ENCODE measurements around the gene UHMK1.
A peak's percentile ranks its signal among the peaks of the same experiment; 100 is the strongest.
"Not testable (repeated sequence)": the region's sequence is repeated elsewhere in the genome, so short reads cannot be mapped to it uniquely, and the experiment has no call there.

Gene UHMK1, protein sequence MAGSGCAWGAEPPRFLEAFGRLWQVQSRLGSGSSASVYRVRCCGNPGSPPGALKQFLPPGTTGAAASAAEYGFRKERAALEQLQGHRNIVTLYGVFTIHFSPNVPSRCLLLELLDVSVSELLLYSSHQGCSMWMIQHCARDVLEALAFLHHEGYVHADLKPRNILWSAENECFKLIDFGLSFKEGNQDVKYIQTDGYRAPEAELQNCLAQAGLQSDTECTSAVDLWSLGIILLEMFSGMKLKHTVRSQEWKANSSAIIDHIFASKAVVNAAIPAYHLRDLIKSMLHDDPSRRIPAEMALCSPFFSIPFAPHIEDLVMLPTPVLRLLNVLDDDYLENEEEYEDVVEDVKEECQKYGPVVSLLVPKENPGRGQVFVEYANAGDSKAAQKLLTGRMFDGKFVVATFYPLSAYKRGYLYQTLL

DNA sequence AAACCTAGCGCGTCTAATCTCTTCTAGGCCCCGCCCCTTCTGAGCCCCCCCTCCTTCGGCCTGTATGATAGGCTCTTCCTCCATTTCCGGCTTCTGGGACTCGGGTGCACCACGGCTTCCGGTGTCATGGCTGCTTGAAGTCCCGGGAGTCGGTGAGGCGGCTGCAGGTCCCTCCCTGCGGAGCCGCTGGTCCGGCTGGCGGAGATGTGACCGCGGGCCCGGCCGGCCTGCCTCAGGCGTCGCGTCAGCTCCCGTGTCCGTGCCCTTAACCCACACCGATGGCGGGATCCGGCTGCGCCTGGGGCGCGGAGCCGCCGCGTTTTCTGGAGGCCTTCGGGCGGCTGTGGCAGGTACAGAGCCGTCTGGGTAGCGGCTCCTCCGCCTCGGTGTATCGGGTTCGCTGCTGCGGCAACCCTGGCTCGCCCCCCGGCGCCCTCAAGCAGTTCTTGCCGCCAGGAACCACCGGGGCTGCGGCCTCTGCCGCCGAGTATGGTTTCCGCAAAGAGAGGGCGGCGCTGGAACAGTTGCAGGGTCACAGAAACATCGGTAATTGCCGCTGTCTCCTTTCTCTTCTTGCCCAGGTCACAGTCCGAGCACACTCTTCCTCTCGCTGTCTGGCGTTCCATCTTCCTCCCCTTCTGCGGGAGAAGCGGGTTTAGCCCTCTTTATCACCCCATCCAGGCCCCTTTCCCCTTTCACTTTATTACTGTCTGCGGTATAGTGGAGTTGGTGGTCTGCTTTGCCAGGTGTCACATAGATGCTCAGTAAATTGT lies at the start of gene UHMK1:
Gene UHMK1 (plus strand): TSS at position 96 of the 773 bp plus-strand sequence. CDS start 183 bp downstream, at position 279.
- peak; percentile 96 for DNase-seq

DNA sequence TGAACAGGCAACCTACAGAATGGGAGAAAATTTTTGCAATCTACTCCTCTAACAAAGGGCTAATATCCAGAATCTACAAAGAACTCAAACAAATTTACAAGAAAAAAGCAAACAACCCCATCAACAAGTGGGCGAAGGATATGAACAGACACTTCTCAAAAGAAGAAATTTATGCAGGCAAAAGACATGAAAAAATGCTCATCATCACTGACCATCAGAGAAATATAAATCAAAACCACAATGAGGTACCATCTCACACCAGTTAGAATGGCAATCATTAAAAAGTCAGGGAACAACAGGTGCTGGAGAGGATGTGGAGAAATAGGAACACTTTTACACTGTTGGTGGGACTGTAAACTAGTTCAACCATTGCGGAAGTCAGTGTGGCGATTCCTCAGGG lies 43.3 kb upstream of the UHMK1 start:
- not testable (repeated sequence) for DNase-seq

DNA sequence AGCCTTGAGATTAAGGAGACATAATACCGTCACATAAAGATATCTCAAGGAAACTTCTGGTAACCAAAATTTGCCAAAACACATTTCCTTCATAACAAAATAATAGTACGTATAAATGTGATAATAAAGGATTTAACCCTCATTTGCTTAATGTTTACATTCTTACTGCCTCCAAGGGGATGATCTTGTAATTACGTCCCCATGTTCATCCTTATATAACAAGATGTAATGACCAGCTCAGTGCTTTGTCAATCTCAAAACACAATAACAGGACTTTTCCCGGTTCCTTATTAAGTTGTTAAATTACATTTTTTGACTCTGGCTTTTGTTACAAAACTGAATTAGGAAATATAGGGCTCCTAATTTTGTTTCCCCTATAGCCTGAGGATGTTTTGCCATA lies 41.3 kb upstream of the UHMK1 start:
- no peak for DNase-seq

DNA sequence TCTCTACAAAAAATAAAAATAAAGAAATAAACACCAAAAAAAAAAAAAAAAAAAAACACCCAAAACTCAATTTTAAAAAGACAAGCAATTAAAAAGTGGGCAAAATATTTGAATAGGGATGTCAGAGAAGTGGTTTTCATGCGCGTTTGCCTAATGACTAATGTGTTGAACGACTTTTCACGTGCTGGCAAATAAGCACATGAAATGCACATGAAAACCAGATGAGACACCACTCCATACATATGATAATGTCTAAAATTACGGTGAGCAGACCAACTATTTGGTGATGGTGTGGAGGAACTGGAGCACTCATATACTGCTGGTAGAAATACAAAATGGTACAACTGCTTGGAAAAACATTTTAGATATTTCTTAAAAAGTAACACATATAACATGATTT lies 39.4 kb upstream of the UHMK1 start:
- no peak for DNase-seq

- DNase-seq: not testable (repeated sequence)
Measured at GRCh38 chr1:162462425-162462824, 35.2 kb upstream of the UHMK1 start.

- no peak for DNase-seq
Measured at GRCh38 chr1:162463021-162463420, 34.6 kb upstream of the UHMK1 start.

DNA sequence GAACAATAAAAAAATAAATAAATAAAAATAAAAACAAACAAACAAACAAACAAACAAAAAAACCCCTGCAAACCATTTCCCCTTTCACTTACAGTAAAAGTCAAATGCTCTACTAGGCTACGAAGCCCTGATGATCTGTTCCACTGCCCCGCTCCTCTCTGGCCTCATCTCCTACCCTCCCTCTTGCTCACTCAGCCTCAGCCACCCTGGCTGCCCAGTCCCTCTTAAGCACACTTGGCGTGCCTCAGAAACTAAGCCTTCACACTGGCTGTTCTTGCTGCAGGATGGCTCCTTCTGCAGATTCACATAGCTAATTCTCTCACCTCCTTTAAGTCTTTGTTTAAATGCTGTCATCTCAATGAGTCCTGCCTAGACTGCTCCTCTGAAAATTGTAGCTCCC lies 30.8 kb upstream of the UHMK1 start:
- DNase-seq: no peak

DNA sequence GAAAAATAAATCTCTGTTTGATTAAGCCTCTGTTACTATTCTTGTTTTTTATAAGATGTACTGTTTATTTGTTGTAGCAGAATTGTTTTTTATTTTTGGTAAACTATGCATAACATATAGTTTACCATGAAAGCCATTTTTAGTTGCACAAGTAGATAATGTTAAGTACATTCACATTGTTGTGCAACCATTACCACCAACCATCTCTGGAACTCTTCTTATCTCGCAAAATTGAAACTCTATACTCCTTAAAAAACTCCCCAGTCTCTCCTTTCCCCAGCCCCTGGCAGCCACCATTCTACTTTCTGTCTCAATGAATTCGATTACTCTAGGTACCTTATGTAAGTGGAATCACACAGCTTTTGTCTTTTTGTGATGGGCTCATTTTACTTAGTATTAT lies 27.4 kb upstream of the UHMK1 start:
- DNase-seq: no peak

DNA sequence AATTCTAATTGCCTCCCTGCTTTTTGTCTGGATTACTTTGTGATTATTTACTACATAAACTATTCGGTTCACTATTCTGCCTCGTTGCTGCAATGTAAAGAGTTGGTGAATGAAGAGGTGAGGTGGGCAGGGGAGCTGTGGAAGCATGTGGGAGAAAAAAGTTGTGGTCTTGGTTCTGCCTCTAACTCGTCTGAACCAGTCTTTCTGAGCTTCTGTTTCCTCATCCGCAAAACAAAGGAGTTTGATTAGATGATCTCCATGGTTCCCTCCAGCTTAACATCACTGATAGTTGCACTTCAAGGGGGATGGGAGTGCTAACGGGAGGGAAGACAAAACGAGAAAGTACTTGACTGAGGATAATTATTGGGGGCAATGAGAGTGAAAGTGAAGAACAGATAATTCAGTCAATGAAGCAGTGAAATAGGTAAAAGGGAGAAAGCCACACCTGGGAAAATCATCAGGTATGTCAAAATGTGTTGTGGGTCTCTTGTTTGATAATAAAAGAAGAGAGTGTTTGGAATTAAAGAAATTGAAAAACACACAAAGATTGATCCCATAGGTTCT lies 26.2 kb upstream of the UHMK1 start:
- DNase-seq: no peak

GRCh38 chr1:162475089-162475488 lies 22.5 kb upstream of the UHMK1 start:
- DNase-seq: no peak

DNA sequence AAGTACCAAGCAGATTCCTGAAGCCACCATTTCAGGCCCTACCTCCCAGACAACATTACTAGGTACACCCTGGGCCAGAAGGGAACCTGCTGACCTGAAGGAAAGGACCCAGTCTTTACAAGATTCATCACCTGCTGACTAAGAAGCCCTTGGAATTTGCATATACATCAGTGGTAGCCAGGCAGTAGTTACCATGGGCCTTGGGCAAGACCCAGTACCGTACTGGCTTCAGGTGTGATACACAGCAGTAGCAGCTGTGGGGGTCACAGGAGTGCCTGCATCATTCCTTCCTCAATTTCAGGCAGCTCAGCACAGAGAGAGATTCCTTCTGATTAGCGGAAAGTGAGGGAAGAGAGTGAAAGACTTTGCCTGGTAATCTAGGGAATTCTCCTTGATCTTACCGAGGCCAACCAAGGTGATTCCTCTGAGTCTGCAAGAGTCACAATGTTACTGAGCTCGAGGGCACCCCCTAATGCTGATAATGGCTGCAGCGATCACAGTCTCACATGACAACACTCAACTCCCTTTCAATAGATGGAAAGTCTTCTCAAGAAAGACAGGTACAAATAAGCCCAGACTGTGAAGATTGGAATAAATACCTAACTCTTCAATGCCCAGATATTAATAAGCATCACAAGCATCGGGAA lies 22.0 kb upstream of the UHMK1 start:
- no peak for DNase-seq

DNA sequence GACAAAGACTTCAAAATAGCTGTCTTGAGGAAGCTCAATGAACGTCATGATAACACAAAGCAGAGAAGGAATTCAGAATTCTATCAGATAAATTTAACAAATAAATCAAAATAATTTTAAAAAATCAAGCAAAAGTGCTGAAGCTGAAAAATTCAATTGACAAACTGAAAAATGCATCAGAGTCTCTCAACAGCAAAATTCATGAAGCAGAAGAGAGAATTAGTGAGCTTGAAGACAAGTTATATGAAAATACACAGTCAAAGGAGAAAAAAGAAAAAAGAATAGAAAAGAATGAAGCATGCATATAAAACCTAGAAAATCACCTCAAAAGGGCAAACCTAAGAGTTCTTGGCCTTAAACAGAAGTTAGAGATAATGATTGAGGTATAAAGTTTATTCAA lies 21.0 kb upstream of the UHMK1 start:
- no peak for DNase-seq

- DNase-seq: no peak
Measured at GRCh38 chr1:162485236-162485635, 12.4 kb upstream of the UHMK1 start.

DNA sequence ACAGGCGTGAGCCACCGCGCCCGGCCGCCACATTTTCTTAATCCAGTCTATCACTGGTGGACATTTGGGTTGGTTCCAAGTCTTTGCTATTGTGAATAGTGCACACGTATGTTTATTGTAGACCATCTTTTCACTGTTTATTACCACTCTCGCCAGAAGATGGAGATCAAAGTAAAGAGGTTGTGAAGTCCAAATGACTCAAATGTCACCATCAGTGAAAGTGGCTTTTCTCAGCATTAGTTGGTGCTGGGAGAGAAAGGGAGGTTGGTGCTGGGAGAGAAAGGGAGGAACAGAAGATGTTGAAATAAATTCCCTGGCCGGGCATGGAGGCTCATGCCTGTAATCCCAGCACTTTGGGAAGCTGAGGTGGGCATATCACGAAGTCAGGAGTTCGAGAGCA lies 10.4 kb upstream of the UHMK1 start:
- no peak for DNase-seq

GRCh38 chr1:162488219-162488618 lies 9.4 kb upstream of the UHMK1 start:
- DNase-seq: no peak

GRCh38 chr1:162495531-162496233 lies 1.9 kb upstream of the UHMK1 start:
- DNase-seq: not testable (repeated sequence)

DNA sequence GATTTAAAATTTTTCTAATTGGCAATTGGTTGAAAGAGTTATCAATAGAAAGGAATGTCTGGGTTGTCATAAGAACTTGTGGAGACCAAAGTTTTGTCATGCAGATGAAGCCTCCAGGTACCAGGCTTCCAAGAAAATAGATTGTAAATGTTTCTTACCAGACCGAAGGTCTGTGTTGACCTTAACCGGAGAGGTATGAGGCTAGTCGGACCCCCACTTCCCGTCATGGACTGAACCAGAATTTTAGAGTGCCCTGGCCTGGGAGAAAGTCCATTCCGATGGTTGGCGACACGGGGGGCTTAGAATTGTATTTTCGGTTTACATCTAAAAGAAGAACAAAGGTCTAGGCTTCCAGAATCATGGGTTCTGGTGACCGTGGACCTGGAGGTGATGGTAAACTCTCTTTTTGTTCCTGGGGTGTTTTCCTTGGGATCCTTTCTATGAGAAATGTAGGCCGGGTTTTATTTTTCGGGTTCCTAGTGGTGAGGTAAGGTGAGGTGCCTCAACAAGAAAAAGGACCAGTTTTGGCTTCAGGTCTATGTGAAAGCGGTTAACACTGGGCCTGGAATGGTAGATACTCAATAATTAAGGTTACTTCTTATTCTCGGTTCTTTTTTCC lies 405 bp upstream of the UHMK1 start:
- no peak for DNase-seq

DNA sequence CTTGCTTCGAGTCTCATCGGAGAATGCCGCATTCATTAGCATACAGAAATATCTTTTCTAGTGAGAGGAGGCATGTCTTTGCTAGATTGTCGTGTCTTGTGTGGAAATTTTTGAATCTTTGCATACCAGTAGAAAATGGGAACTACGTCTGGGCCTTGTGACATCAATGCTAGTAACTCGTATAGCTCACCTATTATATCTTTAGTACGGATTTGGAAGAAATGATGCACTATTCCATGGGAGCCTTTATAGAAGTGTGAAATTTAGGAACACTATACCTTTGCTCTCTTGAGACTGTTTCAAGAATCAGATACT lies 835 bp downstream of the UHMK1 start:
- DNase-seq: no peak

GRCh38 chr1:162500805-162501204 lies 3.2 kb downstream of the UHMK1 start:
- no peak for DNase-seq

GRCh38 chr1:162502077-162502476 lies 4.5 kb downstream of the UHMK1 start:
- no peak for DNase-seq

- no peak for DNase-seq
Measured at GRCh38 chr1:162502928-162503327, 5.3 kb downstream of the UHMK1 start.

DNA sequence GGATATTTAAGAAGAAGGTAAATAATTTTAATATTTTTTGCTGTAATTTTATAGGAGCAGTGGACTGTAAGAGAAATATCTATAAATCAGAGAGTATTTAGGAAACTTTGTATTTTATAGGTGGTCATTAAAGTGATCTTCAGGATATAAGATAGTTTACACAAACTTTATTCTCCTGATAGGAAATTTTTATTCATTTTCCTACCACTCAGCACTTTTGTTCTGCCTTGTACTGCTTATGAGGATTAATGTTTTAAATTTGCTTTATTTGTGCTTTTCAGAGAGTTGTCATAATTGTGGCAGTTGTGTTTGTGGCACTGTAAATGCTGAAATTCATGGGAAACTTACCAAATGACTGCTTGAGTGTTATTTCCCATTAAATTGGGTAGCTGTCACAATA lies 29.7 kb downstream of the UHMK1 start:
- no peak for DNase-seq
